TTC549 (cell line): ENCODE data around the gene ZNF277.
"Not testable (repeated sequence)": the region's sequence is repeated elsewhere in the genome, so short reads cannot be mapped to it uniquely, and the experiment has no call there.

Experiments
- FAIRE-seq: peaks from 2 replicates; lab custom pipeline; 2012; peaks lifted over from hg19 to GRCh38; lab: Jason Lieb, UNC

ZNF277 gene

GRCh38 chr7:112296432-112296831 is 89.9 kb downstream of the ZNF277 start:
- FAIRE-seq: no peak

DNA sequence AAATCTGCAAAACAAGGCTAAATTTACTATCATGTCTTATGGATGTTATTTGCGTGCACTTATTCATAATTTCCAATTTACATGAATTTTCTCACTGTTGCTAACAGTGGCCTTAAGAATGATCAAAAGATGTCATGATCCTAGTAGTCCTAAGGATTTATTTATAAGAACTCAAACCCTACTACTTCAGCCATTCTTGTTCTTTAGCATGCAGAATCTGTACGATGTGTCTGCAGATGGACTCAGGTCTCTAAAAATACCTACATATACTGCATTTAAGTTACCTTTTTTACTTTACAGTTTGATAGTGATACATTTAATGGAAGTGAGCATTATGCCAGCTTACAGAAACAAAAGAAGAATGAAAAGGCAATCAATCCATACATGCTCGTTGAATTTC is 91.2 kb downstream of the ZNF277 start:
- no peak for FAIRE-seq

DNA sequence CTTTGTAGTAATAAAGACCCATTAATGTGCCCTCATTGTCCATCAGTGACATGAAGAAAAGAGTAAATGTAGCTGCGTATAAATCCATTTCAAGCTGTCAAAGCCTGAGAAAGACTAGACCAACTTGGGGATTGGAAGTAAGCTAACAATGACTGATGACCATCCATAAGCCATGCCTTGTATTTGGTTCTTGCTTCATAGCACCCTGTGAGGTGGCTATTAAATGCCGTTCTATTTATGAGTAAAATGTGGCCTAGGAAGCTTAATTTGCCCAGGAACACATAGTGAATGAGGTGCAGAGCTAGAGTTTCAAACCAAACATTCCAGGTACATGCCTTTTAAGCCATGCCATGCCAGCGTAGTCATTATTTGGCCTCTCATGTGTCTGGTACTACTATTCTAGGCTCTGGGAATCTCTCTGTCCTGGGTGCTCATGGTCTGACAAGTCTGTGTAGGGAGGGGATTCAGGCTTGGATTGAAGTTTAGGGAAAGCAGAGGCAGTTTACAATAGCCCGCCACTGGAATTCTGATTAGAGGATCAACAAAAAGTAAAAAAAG is 92.1 kb downstream of the ZNF277 start:
- no peak for FAIRE-seq

DNA sequence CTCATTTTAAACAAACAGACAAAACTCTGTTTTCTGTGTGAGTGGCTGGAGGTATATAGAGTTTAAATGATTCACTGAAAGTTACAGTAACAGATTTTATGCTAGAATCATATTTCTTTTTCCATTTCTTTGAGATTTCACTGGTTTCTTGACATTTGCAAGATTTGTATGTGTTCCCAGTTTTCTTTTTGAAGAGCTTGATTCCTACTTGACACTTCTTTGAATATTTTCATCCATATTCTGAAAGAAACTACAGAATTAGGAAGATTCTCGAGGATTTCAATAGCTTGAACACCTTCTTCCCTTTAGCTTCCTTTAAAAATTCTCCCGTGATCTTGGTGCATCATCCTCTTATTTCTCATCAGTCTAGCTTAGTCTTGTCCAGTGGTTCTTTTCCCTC is 93.6 kb downstream of the ZNF277 start:
- FAIRE-seq: no peak

DNA sequence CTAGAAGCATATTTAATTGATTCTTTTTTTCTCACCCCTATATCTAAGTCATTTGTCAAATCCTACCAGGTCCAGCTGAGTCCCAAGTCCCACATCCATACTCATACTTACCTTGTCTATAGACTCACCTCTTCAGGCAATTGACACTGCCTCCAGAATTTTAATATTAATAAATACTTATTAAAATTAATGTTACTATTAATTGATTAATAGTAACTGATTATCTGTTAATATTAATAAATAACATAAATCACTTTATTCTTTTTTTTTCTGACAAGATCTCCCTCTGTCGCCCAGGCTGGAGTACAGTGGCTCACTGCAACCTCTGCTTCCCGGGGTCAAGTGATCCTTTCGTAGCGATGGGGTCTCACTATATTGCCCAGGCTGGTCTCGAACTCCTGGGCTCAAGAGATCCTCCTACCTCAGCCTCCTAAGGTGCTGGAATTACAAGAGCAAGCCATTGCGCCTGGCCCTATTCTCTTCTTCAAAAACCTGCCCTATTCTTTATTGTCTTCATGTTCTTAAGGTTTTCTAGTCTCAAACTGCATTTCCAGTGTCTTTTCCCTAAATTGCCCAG is 94.4 kb downstream of the ZNF277 start:
- FAIRE-seq: no peak

GRCh38 chr7:112302566-112302965 is 96.1 kb downstream of the ZNF277 start:
- no peak for FAIRE-seq

DNA sequence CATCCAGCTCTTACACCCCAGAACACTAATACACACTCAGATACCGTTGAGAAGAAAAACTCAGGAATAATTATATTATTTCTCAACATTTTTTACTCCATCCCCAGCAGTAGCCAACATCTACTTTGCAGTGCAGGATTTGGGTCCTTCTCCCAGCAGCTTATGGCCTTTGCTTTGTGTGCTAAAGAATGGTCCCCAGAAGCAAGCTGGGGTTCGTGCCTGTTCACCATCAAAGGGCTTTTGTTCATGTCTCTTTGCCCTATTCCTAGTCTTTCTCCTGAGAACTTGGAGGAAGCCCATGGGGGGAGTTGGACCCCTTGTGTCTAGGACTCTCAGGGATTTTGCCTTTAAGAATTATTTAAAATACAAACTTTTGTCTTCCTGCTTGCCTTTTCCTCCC is 100.4 kb downstream of the ZNF277 start:
- FAIRE-seq: no peak

DNA sequence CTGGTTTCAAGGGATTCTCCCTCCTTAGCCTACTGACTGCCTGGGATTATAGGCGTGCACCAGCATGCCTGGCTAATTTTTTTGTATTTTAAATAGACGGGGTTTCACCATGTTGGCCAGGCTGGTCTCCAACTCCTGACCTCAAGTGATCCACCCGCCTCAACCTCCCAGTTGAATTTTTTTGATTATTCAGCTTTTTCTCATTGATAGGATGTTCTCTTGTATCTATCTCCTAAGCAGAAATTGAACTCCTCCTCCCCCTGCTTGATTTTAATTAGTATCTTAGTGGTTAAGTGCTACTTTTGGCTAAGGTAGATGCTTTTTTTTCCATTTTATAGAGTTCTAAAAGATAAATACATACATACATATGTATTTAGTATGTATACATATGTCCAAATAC is 101.0 kb downstream of the ZNF277 start:
- FAIRE-seq: no peak

DNA sequence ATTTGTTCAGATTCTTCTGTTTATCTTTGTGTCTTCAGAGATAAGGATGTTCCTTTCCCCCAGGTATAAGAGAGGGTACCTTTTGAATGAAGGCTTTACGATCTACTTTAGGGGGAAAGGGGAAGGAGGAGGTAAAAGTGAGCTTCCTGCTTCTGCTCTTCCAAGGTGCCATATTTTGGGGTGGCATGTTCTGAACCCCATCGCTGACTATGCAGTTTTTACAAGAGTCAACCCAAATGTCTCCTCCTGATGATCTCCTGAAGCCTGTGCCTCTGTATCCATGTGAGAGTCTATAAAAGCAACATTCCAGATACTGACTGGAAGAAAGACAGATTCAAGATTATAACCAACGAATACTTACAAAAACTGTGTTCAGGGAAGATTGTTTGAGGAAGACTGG is 102.5 kb downstream of the ZNF277 start:
- FAIRE-seq: no peak

GRCh38 chr7:112316803-112317202 is 110.3 kb downstream of the ZNF277 start:
- FAIRE-seq: not testable (repeated sequence)

- FAIRE-seq: no peak
These were observed 115.6 kb downstream of the ZNF277 start for GRCh38 chr7:112322070-112322469.

DNA sequence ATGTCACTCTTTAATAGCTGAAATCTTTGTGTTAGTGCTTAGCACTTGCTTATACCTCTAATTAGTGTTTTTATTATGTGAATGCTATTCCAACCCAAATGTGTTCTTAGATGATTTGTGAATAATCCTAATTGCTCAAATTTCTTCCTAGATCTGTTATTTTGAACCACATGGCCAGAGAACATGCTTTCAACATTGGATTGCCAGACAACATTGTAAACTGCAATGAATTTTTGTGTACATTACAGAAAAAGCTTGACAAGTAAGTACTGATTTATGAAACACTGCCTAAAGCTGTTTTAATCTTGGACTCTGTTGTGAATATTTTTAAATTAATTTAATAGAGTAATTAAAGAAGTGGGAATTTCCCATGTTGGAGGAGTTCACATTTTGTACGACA is 121.1 kb downstream of the ZNF277 start:
- no peak for FAIRE-seq

GRCh38 chr7:112331492-112331891 is 125.0 kb downstream of the ZNF277 start:
- no peak for FAIRE-seq

GRCh38 chr7:112334366-112334765 is 127.9 kb downstream of the ZNF277 start:
- FAIRE-seq: no peak

DNA sequence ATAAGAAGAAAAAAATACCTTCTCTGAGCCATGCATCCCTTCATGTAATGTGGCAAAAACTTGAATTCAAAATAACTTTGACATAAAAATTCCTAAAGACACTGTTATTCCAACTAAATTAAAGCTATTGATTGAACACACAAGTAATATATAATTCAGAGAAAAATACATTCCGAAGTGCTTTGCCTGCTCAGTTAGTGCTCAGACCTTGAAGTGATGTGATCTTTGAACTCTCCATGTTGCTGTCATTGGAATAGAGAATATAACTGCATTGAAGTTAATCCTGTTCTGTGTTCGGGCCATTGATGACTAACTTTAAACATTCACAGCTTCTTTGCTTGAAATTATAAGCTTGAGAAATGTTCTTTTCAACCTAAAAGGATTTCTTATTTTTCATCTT is 129.8 kb downstream of the ZNF277 start:
- FAIRE-seq: no peak

- no peak for FAIRE-seq
These were observed 130.6 kb downstream of the ZNF277 start for GRCh38 chr7:112336936-112337576.

- FAIRE-seq: no peak
These were observed 131.4 kb downstream of the ZNF277 start for GRCh38 chr7:112337892-112338291.

- no peak for FAIRE-seq
These were observed 132.3 kb downstream of the ZNF277 start for GRCh38 chr7:112338786-112339185.

DNA sequence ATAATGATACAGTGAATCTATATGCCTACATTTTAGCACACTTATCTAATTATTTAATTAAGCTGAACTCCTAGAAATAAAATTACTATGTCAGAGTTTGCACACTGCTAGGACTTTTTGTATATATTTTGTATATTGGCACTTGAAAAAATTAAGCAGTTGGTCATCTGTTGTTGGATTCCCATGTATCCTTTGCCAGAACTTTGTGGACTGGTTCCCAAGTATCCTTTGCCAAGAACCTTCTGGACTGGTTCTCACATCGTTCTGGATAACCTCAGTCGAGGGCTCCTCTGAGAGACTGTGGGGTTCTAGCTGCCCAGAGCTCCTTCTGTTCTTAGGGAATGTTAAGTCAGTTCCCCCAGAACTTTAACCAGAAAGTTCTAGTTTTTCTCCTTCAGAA is 135.0 kb downstream of the ZNF277 start:
- no peak for FAIRE-seq

- FAIRE-seq: no peak
These were observed 140.0 kb downstream of the ZNF277 start for GRCh38 chr7:112346381-112347060.

GRCh38 chr7:112347088-112347487 is 140.6 kb downstream of the ZNF277 start:
- no peak for FAIRE-seq

DNA sequence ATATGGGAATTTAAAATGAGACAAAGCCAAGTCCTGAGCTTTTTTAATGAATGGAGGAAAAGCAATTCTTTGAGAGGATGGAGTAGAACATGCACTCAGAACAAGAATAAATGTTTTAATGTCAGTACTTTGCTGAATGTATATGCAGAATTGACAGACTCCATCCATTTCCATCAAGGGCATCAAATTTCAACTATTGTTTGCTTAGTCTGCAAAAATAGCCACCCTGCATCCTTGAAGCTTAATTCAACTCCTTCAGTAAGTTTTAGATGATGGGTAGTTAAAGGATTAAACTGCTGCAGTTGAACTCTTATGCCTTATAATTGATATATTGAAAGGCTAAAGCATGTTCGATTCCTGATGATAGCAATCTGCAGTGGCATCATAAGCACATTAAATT is 144.1 kb downstream of the ZNF277 start:
- FAIRE-seq: no peak

- FAIRE-seq: no peak
These were observed 150.1 kb downstream of the ZNF277 start for GRCh38 chr7:112356596-112356995.

DNA sequence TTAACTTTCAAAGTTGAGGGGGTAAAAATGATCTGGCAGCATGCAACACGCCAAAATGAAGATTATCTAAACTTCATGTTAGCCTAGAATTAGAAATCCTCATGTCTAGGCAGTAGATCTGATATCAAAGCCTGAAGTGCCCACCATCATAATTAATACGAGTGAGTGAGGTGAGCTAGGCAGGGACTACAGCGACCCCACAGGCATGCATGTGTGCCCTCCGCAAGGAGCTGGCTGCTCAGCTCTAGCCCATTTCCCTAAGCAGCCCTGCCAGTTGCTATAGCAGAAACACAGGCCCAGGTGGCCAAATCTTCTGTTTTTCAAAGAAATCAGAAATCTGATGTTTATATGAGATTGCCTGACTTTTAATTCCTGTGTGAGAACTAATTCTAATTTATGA is 150.6 kb downstream of the ZNF277 start:
- FAIRE-seq: no peak
